ENCODE results near the gene ASPSCR1.
A peak's percentile ranks its signal among the peaks of the same experiment; 100 is the strongest.

The ASPSCR1 gene

DNA sequence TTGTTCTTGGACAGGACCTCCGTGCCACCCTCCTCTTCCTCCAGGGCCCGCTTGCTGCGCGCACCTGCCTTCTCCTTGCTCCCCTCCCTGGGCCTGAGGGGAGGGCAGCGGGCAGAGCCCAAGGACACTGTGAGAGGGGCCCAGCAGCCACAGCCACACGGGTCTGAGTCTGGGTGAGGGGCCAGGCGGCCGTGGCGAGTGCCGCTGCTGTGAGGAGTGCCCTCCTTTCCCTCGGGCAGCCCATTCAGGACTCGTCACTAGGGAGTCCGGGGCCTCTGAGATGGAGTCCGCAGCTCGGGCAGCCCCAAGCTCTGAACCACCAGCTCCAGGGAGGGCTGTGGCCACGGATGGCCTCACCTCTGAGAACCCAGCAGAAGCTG is 82.6 kb downstream of the ASPSCR1 start:
- DNase-seq: no peak

DNA sequence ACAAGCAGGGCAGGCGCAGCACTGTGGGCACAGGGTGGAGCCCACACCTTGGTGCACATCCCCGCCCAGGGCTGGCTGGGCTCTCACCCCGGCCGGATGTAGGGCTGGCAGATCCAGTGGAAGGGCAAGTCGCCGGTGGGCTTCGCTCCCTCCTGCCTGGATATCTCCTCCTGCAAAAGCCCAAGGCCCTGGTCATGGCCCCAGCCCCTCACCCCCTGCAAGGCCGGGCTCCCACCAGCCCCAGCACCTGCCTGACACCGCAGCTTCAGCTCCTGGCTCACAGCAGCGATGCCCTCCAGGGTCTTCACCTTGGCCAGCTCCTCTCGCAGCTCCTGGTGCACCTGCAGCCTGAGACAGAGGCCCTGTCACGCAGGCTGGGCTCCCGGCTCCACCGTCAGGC is 83.2 kb downstream of the ASPSCR1 start:
- no peak for DNase-seq

GRCh38 chr17:82061047-82061925 is 83.9 kb downstream of the ASPSCR1 start:
- DNase-seq: no peak

GRCh38 chr17:82062076-82062983 is 84.9 kb downstream of the ASPSCR1 start:
- DNase-seq: no peak

DNA sequence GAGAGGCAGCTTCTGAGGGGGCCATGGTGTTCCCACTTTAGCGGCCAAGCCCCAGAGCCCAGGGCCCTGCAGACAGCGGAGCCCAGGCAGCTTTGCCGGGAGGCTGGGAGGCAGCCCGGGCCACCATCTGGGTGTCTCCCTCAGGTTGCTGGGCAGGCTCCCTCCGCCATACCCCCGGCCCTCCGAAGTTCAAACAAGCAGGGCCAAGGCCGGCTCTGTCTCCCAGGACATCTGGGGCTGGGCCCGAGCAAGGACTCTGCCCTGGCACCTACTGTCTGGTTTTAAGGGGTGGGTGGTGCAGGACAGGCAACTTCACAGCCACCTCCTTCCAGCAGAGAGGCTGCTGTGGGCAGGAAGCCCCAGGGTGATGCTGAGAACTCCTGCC is 85.5 kb downstream of the ASPSCR1 start:
- no peak for DNase-seq

- DNase-seq: no peak
Measured at GRCh38 chr17:82063424-82064415, 86.3 kb downstream of the ASPSCR1 start.

DNA sequence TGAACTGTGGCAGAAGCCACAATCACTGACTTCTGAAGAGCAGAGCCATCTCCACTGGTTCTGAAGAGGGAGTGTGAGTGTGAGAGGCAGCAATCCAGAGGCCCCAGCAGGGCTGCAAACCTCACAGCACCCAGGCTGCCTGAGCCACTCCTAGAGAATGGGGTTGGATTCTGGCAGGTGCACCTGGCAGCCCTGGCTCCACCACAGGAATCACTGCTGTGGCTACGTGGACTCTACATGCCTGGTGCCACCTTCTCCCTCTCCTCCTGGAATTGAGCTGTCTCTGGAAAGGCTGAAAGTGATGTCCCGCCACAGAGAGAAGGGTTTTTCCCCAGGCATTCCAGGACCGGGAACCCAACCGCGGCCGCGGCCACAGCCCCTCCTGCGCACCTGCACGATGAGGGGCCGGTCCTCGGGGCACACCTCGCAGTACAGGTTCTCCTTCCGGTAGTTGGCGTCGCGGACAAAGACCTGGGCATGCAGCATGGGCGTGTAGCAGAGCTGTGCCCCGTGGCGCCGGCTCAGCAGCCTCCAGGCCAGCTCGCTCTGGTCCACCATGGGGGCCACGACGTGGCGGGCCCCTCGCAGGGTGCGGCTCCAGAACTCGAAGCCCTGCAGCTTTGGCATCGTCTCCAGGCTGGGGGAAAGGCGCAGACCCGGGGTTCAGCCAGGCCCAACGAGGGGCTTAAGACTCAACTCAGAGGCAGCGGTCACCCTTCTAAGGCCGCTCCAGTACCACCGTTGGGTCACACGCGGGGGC is 87.2 kb downstream of the ASPSCR1 start:
- no peak for DNase-seq

- no peak for DNase-seq
Measured at GRCh38 chr17:82065193-82065637, 87.8 kb downstream of the ASPSCR1 start.

GRCh38 chr17:82065638-82066303 is 88.3 kb downstream of the ASPSCR1 start, which contains the start of gene DUS1L:
DUS1L (minus strand) TSS chr17:82065804; CDS start chr17:82065059, 745 bp downstream.
- peak; percentile 81 for DNase-seq

Data from activated T-cell treated with anti-CD3 and anti-CD28 coated beads, Interleukin-2, amount 50 U/mL, for 1 hour (primary cell).